ENCODE measurements around the gene RIMS4.
A peak's percentile ranks its signal among the peaks of the same experiment; 100 is the strongest.

The RIMS4 gene

GRCh38 chr20:44738813-44739477, 71.4 kb downstream of the RIMS4 start:
- TF ChIP-seq GATA3 (IDR thresholded peaks at IDR 0.05; ENCODE audit: low read depth, low read length) = no peak
- no peak for TF ChIP-seq GATA2 (IDR thresholded peaks at IDR 0.05; ENCODE audit: low read depth, low read length)

- TF ChIP-seq GATA2 (IDR thresholded peaks at IDR 0.05; ENCODE audit: low read depth, low read length) (no peak), GATA3 (IDR thresholded peaks at IDR 0.05; ENCODE audit: low read depth, low read length) (no peak)
Observed at GRCh38 chr20:44737116-44737515, 73.2 kb downstream of the RIMS4 start.

GRCh38 chr20:44736170-44737021, 74.0 kb downstream of the RIMS4 start:
- no peak for TF ChIP-seq GATA2 (IDR thresholded peaks at IDR 0.05; ENCODE audit: low read depth, low read length)
- no peak for TF ChIP-seq GATA3 (IDR thresholded peaks at IDR 0.05; ENCODE audit: low read depth, low read length)

- no peak for TF ChIP-seq GATA3 (IDR thresholded peaks at IDR 0.05; ENCODE audit: low read depth, low read length)
- no peak for TF ChIP-seq GATA2 (IDR thresholded peaks at IDR 0.05; ENCODE audit: low read depth, low read length)
Observed at GRCh38 chr20:44735816-44736169, 74.6 kb downstream of the RIMS4 start.

GRCh38 chr20:44734938-44735337, 75.4 kb downstream of the RIMS4 start:
- TF ChIP-seq GATA2 (IDR thresholded peaks at IDR 0.05; ENCODE audit: low read depth, low read length) = no peak
- TF ChIP-seq GATA3 (IDR thresholded peaks at IDR 0.05; ENCODE audit: low read depth, low read length) = no peak

GRCh38 chr20:44733341-44734069, 76.8 kb downstream of the RIMS4 start:
- TF ChIP-seq GATA2 (IDR thresholded peaks at IDR 0.05; ENCODE audit: low read depth, low read length) = no peak
- TF ChIP-seq GATA3 (IDR thresholded peaks at IDR 0.05; ENCODE audit: low read depth, low read length) = no peak

- TF ChIP-seq GATA3 (IDR thresholded peaks at IDR 0.05; ENCODE audit: low read depth, low read length) = no peak
- TF ChIP-seq GATA2 (IDR thresholded peaks at IDR 0.05; ENCODE audit: low read depth, low read length) = no peak
Observed at GRCh38 chr20:44732327-44732726, 78.0 kb downstream of the RIMS4 start.

GRCh38 chr20:44731657-44732056, 78.7 kb downstream of the RIMS4 start:
- no peak for TF ChIP-seq GATA3 (IDR thresholded peaks at IDR 0.05; ENCODE audit: low read depth, low read length)

GRCh38 chr20:44730441-44730840, 79.9 kb downstream of the RIMS4 start:
- TF ChIP-seq GATA3 (IDR thresholded peaks at IDR 0.05; ENCODE audit: low read depth, low read length) = no peak
- TF ChIP-seq GATA2 (IDR thresholded peaks at IDR 0.05; ENCODE audit: low read depth, low read length) = no peak

GRCh38 chr20:44728801-44729443, 81.4 kb downstream of the RIMS4 start:
- TF ChIP-seq GATA3 (IDR thresholded peaks at IDR 0.05; ENCODE audit: low read depth, low read length) = no peak
- TF ChIP-seq GATA2 (IDR thresholded peaks at IDR 0.05; ENCODE audit: low read depth, low read length) = peak; percentile 33; the same call in 1 of the 2 replicates

GRCh38 chr20:44727651-44728050, 82.7 kb downstream of the RIMS4 start:
- no peak for TF ChIP-seq GATA2 (IDR thresholded peaks at IDR 0.05; ENCODE audit: low read depth, low read length)
- TF ChIP-seq GATA3 (IDR thresholded peaks at IDR 0.05; ENCODE audit: low read depth, low read length) = no peak

- TF ChIP-seq GATA3 (IDR thresholded peaks at IDR 0.05; ENCODE audit: low read depth, low read length) = no peak
- no peak for TF ChIP-seq GATA2 (IDR thresholded peaks at IDR 0.05; ENCODE audit: low read depth, low read length)
Observed at GRCh38 chr20:44727039-44727438, 83.3 kb downstream of the RIMS4 start.

- TF ChIP-seq GATA3 (IDR thresholded peaks at IDR 0.05; ENCODE audit: low read depth, low read length) (no peak), GATA2 (IDR thresholded peaks at IDR 0.05; ENCODE audit: low read depth, low read length) (no peak)
Observed at GRCh38 chr20:44725837-44726236, 84.5 kb downstream of the RIMS4 start.

All from SH-SY5Y (cell line).